Measurements from ENCODE around the gene ANKS1A.

ANKS1A gene

DNA sequence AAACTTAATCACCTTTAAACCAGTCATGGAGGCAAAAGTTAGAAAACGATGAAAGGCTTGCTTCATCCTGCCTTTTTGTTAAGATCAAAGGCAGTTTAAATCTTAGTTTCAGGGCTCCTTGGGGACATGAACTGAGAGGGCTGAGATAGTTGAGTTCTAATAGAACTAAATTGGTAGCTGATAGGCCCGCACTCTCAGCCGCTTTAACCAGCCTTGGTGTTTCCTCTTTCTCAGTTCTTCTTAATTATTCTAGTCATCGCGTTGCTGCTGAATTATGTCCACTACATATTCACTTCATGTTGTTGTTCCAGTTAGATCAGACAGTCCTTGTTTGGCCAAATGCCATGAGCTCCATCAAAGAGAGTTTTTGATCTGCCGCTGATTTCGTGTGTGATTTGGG is 72.5 kb downstream of the ANKS1A start:
- no peak for DNase-seq (ENCODE audit: low read depth)
- H3K4me3 ChIP-seq (ENCODE audit: control insufficient read depth, low read depth, low read length), result no peak overlapping the region
- TF ChIP-seq, protein P1, sequence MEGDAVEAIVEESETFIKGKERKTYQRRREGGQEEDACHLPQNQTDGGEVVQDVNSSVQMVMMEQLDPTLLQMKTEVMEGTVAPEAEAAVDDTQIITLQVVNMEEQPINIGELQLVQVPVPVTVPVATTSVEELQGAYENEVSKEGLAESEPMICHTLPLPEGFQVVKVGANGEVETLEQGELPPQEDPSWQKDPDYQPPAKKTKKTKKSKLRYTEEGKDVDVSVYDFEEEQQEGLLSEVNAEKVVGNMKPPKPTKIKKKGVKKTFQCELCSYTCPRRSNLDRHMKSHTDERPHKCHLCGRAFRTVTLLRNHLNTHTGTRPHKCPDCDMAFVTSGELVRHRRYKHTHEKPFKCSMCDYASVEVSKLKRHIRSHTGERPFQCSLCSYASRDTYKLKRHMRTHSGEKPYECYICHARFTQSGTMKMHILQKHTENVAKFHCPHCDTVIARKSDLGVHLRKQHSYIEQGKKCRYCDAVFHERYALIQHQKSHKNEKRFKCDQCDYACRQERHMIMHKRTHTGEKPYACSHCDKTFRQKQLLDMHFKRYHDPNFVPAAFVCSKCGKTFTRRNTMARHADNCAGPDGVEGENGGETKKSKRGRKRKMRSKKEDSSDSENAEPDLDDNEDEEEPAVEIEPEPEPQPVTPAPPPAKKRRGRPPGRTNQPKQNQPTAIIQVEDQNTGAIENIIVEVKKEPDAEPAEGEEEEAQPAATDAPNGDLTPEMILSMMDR (conservative IDR thresholded peaks at IDR 0.05; ENCODE audit: control insufficient read depth, insufficient read depth, low read depth, low read length), result no peak

DNA sequence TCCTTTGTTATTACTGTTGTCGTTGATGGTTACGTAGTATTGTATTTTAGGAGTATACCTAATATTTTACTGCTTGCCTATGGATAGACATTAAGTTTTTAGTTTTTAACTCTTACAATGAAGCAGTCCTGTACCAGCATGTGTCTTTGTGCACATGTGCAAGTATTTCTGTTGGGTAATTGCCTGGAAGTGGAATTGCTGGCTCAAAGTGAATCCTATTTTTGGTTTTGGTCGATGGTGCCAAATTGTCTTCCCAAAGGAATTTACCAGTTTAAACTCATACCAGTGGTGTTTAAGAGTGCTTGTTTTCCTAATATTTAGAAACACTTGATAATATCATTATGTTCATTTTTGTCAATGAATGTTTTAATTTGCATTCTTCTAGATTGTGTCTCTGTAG is 75.5 kb downstream of the ANKS1A start:
- TF ChIP-seq, protein P1 (conservative IDR thresholded peaks at IDR 0.05; ENCODE audit: control insufficient read depth, insufficient read depth, low read depth, low read length), result no peak
- peak; percentile 71 for DNase-seq (ENCODE audit: low read depth)
- H3K4me3 ChIP-seq (ENCODE audit: control insufficient read depth, low read depth, low read length), result no peak overlapping the region

GRCh38 chr6:34967461-34967860 is 78.4 kb downstream of the ANKS1A start:
- TF ChIP-seq, protein P1 (conservative IDR thresholded peaks at IDR 0.05; ENCODE audit: control insufficient read depth, insufficient read depth, low read depth, low read length), result no peak

GRCh38 chr6:34969662-34970265 is 80.7 kb downstream of the ANKS1A start:
- TF ChIP-seq, protein P1 (conservative IDR thresholded peaks at IDR 0.05; ENCODE audit: control insufficient read depth, insufficient read depth, low read depth, low read length), result no peak
- H3K4me3 ChIP-seq (ENCODE audit: control insufficient read depth, low read depth, low read length), result no peak overlapping the region
- DNase-seq (ENCODE audit: low read depth), result peak; percentile 25

More at GRCh38 chr6:34967461-34967860, 78.4 kb downstream of the ANKS1A start:
- no peak for DNase-seq (ENCODE audit: low read depth)
- H3K4me3 ChIP-seq (ENCODE audit: control insufficient read depth, low read depth, low read length), result no peak overlapping the region

GRCh38 chr6:34970488-34970887 is 81.4 kb downstream of the ANKS1A start:
- peak; percentile 47 for DNase-seq (ENCODE audit: low read depth)
- TF ChIP-seq, protein P1 (conservative IDR thresholded peaks at IDR 0.05; ENCODE audit: control insufficient read depth, insufficient read depth, low read depth, low read length), result no peak
- no peak overlapping the region for H3K4me3 ChIP-seq (ENCODE audit: control insufficient read depth, low read depth, low read length)

GRCh38 chr6:34970957-34971356 is 81.9 kb downstream of the ANKS1A start:
- DNase-seq (ENCODE audit: low read depth), result peak; percentile 87
- no peak overlapping the region for H3K4me3 ChIP-seq (ENCODE audit: control insufficient read depth, low read depth, low read length)
- TF ChIP-seq, protein P1 (conservative IDR thresholded peaks at IDR 0.05; ENCODE audit: control insufficient read depth, insufficient read depth, low read depth, low read length), result no peak

All from fibroblast of mammary gland (primary cell).